SIG-M5 (cell line): ENCODE results near the gene COG2.
"Not testable (repeated sequence)": the region's sequence is repeated elsewhere in the genome, so short reads cannot be mapped to it uniquely, and the experiment has no call there.

Experiments used
- DNase-seq: peaks from one replicate; lab custom pipeline; 2025; lab: John Stamatoyannopoulos, UW

COG2 gene

GRCh38 chr1:230679192-230679591 lies 36.9 kb downstream of the COG2 start:
- no peak for DNase-seq

- DNase-seq = no peak
These were observed 37.5 kb downstream of the COG2 start for GRCh38 chr1:230679825-230680224.

DNA sequence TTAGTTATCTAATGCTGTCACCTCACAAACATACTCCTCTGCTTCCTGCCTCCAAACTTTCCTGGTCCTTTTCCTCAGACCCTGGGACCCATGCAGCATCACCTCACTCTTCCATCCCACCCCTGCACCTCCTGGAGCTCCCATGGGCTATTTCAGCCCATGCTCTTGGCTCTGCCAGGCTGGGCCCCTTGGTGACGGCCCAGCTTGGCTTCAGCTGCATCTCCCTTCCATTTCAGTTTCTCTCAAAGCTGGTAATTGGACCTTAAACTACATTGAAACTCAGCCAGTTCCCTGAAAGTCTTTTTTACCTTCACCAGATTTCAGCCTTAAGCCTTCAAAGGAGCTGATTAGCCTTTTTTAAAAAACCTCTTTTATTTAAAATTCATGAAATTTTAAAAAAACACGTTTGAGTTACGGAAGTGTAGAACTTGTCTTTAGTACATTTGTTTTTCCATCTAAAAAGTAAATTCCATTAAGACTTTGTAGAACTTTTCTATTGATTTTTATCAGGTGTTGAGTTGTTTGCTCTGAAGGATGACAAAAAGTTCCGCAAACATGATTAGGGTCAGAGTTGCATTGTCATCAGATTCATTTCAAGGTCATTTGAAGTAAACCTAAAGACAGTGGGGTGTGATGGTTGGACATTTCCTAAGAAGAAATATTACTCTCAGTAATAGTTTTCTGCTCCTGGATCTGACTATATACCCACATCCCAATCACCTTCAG lies 38.2 kb downstream of the COG2 start:
- DNase-seq = no peak

DNA sequence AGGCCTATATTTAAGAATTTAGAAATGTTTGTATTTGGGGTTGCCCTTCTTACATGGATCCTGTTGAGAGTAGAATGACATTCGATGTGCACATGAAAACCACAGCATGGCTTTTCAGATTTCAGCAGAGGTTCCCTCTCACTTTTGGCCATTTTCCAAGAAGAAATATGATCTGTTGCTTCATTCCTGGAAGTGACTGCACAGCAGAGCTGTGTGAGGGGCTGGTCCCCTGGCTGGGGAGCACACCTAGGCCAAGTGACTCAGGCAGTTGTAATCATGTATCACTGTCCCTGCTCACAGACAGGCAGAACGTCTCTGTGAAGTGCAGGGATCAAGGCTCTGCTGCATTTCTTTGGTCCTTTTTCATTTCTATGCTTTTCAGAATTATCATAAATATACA lies 39.3 kb downstream of the COG2 start:
- no peak for DNase-seq

DNA sequence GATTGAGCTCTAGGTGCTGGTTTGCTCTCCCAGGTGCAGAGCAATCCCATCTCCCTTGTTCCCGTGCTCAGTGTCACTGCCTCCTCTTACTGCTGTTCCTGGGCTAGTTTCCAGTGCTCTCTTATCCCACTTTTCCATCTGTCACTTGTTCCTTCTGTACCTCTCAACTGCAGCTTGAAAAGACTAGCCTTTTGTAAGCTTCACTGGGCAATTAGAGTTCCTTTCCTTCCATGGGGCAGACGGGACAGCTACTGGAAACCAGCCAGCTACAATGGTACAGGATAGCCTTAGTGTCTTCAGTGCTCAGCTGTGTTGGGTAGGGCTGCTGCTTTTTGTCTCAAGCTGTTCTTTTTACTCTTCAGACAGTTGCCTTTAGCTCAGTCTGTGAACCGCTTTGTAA lies 40.0 kb downstream of the COG2 start:
- no peak for DNase-seq

- no peak for DNase-seq
These were observed 40.8 kb downstream of the COG2 start for GRCh38 chr1:230682882-230683610.

DNA sequence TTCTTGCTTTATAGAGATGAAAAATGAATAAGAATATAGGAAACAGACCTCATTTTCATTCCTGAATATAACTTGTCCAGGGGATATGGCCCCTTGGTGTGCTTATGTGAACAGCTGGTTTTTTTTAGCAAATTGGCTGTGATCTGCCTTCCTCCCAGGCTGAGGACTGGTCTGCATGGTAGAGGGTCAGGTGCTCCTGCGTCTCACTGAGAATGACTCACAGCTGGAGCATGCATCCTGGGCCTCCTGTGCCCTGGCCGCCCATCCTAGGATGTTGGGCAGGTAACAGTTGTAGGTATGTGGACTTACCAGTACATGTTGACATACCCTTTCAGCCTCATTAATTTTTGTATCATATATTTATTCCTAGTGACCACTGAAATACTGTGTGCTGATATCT lies 41.9 kb downstream of the COG2 start:
- DNase-seq = no peak

GRCh38 chr1:230684998-230685397 lies 42.7 kb downstream of the COG2 start:
- DNase-seq = no peak

DNA sequence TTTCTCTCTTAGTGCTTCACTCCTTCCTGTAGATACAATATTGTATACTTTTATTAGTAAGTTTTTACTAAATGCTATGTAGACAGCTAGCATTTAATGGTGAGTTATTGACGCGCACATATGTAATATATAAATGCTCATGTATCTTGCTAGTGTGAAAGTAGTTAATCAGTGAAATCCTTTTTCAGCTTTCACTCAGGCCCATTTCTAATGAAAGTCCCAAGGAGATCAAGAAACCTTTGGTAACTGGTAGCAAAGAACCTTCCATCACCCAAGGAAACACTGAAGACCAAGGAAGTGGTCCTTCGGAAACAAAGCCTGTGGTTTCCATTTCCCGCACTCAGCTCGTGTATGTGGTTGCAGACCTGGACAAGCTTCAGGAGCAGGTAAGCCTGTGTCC lies 44.5 kb downstream of the COG2 start:
- DNase-seq = no peak

GRCh38 chr1:230690101-230690500 lies 47.8 kb downstream of the COG2 start:
- no peak for DNase-seq

GRCh38 chr1:230691615-230692014 lies 49.3 kb downstream of the COG2 start:
- DNase-seq = no peak

GRCh38 chr1:230693221-230693620 lies 50.9 kb downstream of the COG2 start:
- no peak for DNase-seq

- DNase-seq = no peak
These were observed 51.5 kb downstream of the COG2 start for GRCh38 chr1:230693777-230694176.

GRCh38 chr1:230694464-230694863 lies 52.2 kb downstream of the COG2 start:
- no peak for DNase-seq

DNA sequence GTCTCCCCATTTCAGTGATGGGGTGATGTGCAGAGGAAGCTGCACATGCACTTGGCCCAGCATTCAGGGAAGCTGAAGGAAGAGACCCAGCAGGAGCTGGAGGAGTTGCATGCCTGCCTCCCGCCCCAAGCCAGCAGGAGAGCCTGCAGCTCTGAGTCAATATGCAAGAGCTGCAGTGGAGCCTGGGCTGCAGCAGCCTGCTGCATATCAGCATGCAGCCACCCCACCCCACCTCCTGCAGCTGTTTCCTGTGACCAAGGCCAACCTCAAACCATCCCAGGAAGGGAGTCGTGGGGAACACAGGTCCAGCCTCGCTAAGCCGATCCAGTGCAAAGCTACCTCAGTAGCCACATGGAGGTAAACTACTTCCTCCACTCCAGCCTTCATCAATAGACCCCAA lies 52.7 kb downstream of the COG2 start:
- no peak for DNase-seq

- DNase-seq = no peak
These were observed 53.9 kb downstream of the COG2 start for GRCh38 chr1:230696218-230696617.

DNA sequence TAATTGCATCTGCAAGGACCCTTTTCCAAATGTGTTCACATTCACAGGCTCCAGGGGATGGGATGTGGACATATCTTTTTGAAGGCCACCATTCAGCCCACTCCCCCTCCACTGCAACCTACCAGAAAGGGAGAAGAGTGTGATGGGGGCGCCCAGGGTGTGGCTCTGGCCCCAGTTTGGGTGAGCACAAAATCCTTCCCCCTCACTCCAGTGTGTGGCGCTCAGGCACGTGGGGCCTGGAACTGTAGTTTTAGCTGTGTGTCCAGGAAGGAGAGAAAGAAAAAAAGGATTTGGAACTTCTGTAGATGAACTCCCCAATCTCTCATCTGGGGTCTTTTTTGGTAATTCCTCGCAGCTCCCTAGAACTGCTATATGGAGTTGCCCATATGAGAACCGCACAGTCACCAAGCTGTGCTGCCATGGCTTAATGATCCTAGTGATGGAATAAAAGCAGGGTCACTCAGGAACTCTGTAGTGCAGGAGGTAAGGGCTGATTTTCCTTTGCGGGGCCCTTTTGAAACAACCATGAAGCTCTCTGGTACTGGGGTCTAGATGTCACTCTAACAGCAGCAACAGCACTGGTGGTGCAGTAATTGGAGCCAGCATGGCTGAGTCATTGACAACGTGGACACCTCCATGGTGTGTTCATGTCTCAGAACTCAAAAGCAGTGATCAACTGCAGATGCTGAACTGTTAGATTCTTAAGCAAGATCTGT lies 54.6 kb downstream of the COG2 start:
- no peak for DNase-seq

- no peak for DNase-seq
These were observed 55.8 kb downstream of the COG2 start for GRCh38 chr1:230698130-230698529.

DNA sequence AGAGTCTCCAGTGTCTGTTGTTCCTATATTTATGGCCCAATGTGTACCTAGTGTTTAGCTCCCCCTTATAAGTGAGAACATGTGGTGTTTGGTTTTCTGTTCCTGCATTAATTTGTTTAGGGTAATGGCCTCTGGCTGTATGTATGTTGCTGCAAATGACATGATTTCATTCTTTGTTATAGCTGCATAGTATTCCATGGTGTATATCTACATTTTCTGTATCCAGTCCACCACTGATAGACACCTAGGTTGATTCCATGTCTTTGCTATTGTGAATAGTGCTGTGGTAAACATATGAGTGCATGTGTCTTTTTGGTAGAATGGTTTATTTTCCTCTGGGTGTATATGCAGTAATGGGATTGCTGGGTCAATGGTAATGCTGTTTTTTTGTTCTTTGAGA lies 56.7 kb downstream of the COG2 start:
- not testable (repeated sequence) for DNase-seq

DNA sequence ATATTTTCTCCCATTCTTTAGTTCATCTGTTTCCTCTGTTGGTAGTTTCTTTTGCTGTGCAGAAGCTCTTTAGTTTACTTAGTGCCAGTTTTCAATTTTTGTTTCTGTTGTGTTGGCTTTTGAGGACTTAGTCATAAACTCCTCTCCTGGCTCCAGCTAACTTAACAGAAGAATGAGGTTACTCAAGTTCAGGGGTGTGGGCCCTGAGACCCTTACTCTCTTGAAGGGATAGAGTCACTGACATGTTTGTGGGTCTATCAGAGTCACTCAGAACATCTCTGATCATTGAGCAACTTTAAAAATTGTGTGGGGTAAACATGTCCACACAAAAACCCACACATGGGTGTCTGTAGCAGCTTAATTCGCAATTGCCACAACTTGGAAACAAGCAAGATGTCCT lies 57.4 kb downstream of the COG2 start:
- no peak for DNase-seq

- DNase-seq = no peak
These were observed 57.9 kb downstream of the COG2 start for GRCh38 chr1:230700132-230700531.

DNA sequence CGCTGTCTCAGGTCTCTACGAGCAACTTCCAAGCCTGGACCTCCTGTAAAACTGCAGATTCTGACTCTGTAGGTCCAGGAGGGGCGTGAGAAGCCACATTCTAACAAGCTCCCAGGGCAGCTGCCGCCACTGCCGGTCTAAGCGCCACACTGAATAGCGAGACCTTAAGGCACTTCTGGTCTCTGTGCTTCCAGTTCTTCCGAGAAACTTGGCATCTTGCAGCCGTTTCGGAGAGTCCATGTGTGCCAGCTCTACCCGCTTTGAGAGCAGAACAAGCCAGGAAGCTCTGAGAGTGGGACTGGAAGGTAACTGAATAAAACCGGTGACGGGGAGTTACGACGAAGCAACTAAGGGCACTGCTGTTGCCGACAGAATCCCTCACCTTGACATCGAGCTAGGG lies 59.2 kb downstream of the COG2 start:
- no peak for DNase-seq
